Activated CD8-positive, alpha-beta memory T cell treated with anti-CD3 and anti-CD28 coated beads, Interleukin-2, amount 10 ng/mL, durations not matched to agents 7 days and 5 days (primary cell): ENCODE results near the gene ELK4. TPM values are rescaled to one million over a fixed set of nuclear protein-coding genes. Genes with fewer than 3 reads are reported as not detected.

Experiments used
- ATAC-seq: fragments of 150-1000 bp; cut with Tn5 transposase; one replicate; pipeline ENCODE4 v1.10.0; 2021; ENCODE audit warnings: moderate library complexity
- CTCF ChIA-PET: fragments of 350-600 bp; sonication (Branson Sonifier 250); formaldehyde crosslinking; loops from one replicate; lab custom pipeline; 2021; ENCODE audit warnings: antibody characterized with exemption; lab: Charles Lee
- DNase-seq: peaks from one replicate; pipeline ENCODE4 v3.0.0-alpha.2; 2020
- H3K27ac Mint-ChIP-seq: one replicate; pipeline ENCODE4 v1.8.0; 2021; ENCODE audit warnings: mild to moderate bottlenecking, mixed read lengths
- H3K27me3 Mint-ChIP-seq: one replicate; pipeline ENCODE4 v1.8.0; 2021; ENCODE audit warnings: mixed read lengths
- H3K36me3 Mint-ChIP-seq: one replicate; pipeline ENCODE4 v1.8.0; 2021; ENCODE audit warnings: mild to moderate bottlenecking, mixed read lengths
- H3K4me1 Mint-ChIP-seq: one replicate; pipeline ENCODE4 v1.8.0; 2021; ENCODE audit warnings: mixed read lengths
- H3K4me3 Mint-ChIP-seq: one replicate; pipeline ENCODE4 v1.8.0; 2021; ENCODE audit warnings: mild to moderate bottlenecking, moderate library complexity, mixed read lengths
- H3K9me3 Mint-ChIP-seq: one replicate; pipeline ENCODE4 v1.8.0; 2022; ENCODE audit warnings: low read depth, mixed read lengths
- total RNA-seq, 2 experiments: library from RNA; stranded (reverse); gene quantifications; one replicate each; pipeline ENCODE4 v1.2.3, GENCODE V29; 2021

Gene ELK4
- total RNA-seq, 2 experiments from 2014 or later = 70.9 to 79.7 TPM

DNA sequence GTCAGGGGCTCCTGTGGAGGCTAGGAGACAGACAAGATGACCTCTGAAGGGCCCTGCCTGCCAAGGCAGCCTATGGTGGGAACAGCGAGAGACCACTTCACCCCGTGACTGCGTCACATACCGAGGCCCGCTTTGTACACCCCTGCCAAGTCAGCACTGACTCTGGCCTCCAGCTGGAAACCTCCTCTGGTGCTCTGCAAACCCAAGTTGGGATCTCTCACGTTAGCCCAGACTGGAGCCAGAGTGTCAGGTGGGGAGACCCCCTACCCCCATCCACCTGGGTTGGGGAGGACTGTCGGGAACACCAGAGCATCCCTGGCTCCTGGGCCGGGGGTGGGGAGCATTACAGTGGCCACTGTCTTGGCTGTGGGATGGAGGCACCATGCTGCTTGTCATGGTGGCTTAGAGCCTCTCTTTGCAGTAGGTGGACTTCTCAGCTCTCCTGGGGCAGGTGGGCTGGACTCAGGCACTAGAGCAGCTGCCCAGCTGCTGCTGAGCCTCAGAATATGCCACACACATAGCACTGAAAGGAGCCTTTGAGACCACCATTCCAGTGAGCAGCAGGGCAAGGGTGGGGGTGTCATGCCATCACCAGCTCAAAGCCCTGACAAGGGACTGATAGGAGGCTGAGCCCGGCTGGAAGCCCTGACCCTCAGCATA, 50.4 kb downstream of the ELK4 start:
- ATAC-seq (no peak), DNase-seq (no peak)
- Mint-ChIP-seq H3K27ac (no peak overlapping the region), H3K36me3 (no peaks in the 10 kb centered on the region), H3K27me3 (peaks cover 16% of the 10 kb centered on the region), H3K9me3 (no peaks in the 10 kb centered on the region), H3K4me1 (peaks cover 16% of the 10 kb centered on the region), H3K4me3 (no peak overlapping the region)
- CTCF ChIA-PET = no interaction called here

GRCh38 chr1:205580923-205581180, 51.0 kb downstream of the ELK4 start:
- H3K9me3 Mint-ChIP-seq = no peaks in the 10 kb centered on the region
- DNase-seq = no peak
- peaks cover 16% of the 10 kb centered on the region for H3K4me1 Mint-ChIP-seq
- H3K27ac Mint-ChIP-seq = no peak overlapping the region
- no peak overlapping the region for H3K4me3 Mint-ChIP-seq
- ATAC-seq = no peak
- CTCF ChIA-PET = no interaction called here
- no peaks in the 10 kb centered on the region for H3K36me3 Mint-ChIP-seq
- H3K27me3 Mint-ChIP-seq = peaks cover 16% of the 10 kb centered on the region

GRCh38 chr1:205580140-205580922, 51.5 kb downstream of the ELK4 start:
- Mint-ChIP-seq H3K9me3 (no peaks in the 10 kb centered on the region), H3K4me3 (no peak overlapping the region), H3K4me1 (peaks cover 16% of the 10 kb centered on the region), H3K27ac (no peak overlapping the region), H3K27me3 (peaks cover 16% of the 10 kb centered on the region), H3K36me3 (no peaks in the 10 kb centered on the region)
- no peak for ATAC-seq
- CTCF ChIA-PET = interaction anchor here (1.3 kb wide), 1 partner anchor 11 kb away, joined by 4 read pairs; no protein-coding TSS in a partner anchor
- DNase-seq = no peak

- ATAC-seq (no peak), DNase-seq (no peak)
- H3K27me3 Mint-ChIP-seq = peaks cover 16% of the 10 kb centered on the region
- no peaks in the 10 kb centered on the region for H3K9me3 Mint-ChIP-seq
- CTCF ChIA-PET = interaction anchor here (1.3 kb wide), 1 partner anchor 12 kb away, joined by 4 read pairs; no protein-coding TSS in a partner anchor
- H3K27ac Mint-ChIP-seq = no peak overlapping the region
- peaks cover 16% of the 10 kb centered on the region for H3K4me1 Mint-ChIP-seq
- no peak overlapping the region for H3K4me3 Mint-ChIP-seq
- H3K36me3 Mint-ChIP-seq = no peaks in the 10 kb centered on the region
Observed at GRCh38 chr1:205579711-205580110, 52.1 kb downstream of the ELK4 start.

DNA sequence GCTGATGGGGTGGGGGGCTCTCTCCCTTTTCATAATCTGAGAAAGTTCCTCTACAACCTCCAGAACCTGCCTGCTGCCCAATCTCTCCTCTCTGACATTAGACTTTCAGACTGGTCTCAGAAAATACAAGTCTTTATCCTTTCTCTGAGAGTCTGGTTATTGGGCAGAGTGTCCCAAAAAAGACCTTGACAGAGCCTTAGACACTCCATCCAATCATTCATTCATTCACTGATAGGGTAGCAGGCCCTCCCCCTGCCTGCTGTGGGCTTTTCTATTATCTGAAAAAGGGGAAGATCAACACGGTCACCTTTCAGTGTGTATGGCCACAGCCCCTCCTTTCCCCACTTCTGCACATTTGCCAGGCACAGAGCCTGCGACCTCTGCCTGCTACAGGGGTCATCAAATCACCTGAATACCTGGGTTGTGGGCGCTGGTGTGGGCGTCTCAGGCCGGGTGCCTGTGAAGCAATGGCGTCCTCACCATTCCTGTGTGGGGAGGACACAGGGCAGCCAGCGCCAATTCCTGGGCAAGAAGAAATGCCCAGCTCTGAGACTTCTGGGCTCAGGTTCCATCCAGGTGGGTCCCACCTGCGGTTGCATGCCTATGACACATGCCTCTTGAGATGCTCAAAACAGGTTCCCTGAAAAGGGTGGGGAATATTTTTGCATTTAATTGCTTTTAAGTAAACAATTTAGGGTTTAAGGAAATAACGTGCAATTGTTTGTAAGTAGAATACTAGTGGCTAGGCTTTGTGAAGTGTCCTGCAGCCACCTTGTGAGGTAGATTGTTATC, 52.8 kb downstream of the ELK4 start:
- Mint-ChIP-seq H3K4me1 (peaks cover 16% of the 10 kb centered on the region), H3K27me3 (peaks cover 16% of the 10 kb centered on the region), H3K27ac (no peak overlapping the region), H3K9me3 (no peaks in the 10 kb centered on the region), H3K36me3 (no peaks in the 10 kb centered on the region), H3K4me3 (no peak overlapping the region)
- CTCF ChIA-PET = interaction anchor here (1.0 to 1.3 kb wide), 2 partner anchors 13 kb away, joined by 4 to 6 read pairs; no protein-coding TSS in a partner anchor
- DNase-seq (peak; percentile 30), ATAC-seq (no peak)

DNA sequence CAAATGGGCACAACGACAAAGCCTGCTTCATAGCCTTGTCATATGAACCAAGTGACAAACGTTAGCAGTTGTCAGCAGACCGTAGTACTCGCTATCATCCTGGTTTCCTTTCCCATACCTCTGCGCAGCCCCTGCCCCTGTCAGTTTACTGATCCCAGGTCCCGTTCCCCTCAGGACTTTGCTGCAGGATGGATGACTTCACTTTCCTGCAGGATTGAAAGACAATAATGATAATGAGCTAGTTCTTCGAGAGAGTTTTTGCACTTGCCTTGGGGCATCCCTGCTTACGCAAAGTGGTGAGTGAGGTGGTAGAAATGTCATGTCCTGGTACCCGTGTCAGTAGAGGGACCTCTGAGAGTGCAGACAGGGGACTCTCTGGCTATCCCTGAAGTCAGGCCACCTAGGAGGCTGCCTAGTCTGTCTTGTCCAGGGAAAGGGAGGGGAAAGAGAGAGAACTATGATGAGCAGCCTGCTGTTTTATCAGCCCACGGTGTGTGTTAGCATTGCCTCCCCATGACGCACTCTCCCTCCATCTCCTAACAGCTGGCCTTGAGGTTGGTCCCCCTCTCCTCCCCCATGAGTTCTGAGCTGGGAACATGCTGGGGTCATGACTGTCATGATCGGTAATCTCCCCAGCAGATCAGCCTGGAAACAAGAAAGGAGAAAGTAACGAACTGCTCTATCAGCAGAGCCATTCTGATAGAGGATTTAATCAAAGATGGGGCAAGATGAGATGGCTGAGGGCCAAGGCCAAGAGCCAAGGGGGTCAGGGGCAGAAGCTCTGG, 53.7 kb downstream of the ELK4 start:
- Mint-ChIP-seq H3K36me3 (no peaks in the 10 kb centered on the region), H3K9me3 (no peaks in the 10 kb centered on the region), H3K4me1 (peaks cover 12% of the 10 kb centered on the region), H3K27ac (no peak overlapping the region), H3K4me3 (no peak overlapping the region), H3K27me3 (peaks cover 16% of the 10 kb centered on the region)
- CTCF ChIA-PET = interaction anchor here (1.0 kb wide), 1 partner anchor 14 kb away, joined by 6 read pairs; no protein-coding TSS in a partner anchor
- DNase-seq (peak; percentile 28), ATAC-seq (no peak)

- Mint-ChIP-seq H3K36me3 (no peaks in the 10 kb centered on the region), H3K9me3 (no peaks in the 10 kb centered on the region), H3K4me1 (peaks cover 2% of the 10 kb centered on the region), H3K27ac (no peak overlapping the region), H3K27me3 (peaks cover 23% of the 10 kb centered on the region), H3K4me3 (no peak overlapping the region)
- CTCF ChIA-PET = no interaction called here
- ATAC-seq (no peak), DNase-seq (peak; percentile 16)
Observed at GRCh38 chr1:205576805-205577761, 54.7 kb downstream of the ELK4 start.

DNA sequence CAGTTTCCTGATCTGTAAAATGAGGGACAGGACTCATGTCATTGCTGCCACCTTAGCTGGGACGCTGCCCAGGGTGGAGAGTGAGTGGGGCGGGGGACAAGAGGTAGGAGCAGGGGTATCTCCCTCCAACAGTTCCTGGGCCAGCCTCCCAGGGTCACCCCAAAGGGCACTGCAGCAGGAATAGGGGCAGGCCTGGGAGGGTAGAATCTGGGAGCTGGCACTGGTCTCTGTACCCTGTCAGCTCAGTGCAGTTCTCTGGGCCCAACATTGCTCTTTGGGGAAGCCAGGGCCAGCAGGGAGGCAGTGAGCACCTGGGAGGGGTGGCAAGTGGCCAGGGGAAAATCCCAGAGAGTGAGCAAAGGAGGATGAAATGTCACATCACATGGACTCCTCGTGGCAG, 55.8 kb downstream of the ELK4 start:
- H3K4me1 Mint-ChIP-seq = no peaks in the 10 kb centered on the region
- H3K36me3 Mint-ChIP-seq = no peaks in the 10 kb centered on the region
- no peak overlapping the region for H3K27ac Mint-ChIP-seq
- H3K27me3 Mint-ChIP-seq = peaks cover 33% of the 10 kb centered on the region
- H3K9me3 Mint-ChIP-seq = no peaks in the 10 kb centered on the region
- DNase-seq (no peak), ATAC-seq (no peak)
- H3K4me3 Mint-ChIP-seq = no peak overlapping the region
- CTCF ChIA-PET = interaction anchor here (0.5 to 0.8 kb wide), 3 partner anchors 13 to 123 kb away, joined by 3 to 4 read pairs (median 3); no protein-coding TSS in a partner anchor

DNA sequence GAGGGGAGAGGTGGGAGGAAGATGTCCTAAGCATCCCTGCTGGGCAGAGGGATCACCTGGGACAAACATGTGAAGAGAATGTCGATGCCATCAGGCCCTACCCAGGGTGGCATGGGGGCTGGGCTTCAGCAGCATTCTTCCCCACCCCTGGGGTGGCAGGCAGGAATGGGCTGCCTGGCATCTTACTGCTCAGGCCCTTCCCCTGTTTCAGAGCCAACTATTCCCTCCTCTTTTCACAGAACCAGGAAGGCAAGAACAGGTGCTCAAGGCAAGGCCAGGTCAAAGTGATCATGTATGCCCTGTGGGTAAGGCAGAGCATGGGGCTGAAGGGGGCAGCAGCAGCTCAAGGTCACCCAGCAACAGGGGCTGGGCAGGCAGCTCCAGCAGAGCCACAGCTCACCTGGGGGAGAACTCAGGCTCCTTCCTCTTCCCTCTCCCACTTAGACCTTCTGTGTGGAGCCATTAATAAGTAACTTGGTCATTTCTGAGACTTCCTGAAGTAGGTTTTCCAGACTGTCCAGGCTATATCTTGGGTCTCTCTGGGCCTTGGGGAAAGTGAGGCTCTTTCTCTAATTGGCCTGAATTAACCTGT, 56.4 kb downstream of the ELK4 start:
- H3K27ac Mint-ChIP-seq = no peak overlapping the region
- H3K36me3 Mint-ChIP-seq = no peaks in the 10 kb centered on the region
- ATAC-seq = no peak
- H3K4me1 Mint-ChIP-seq = no peaks in the 10 kb centered on the region
- H3K4me3 Mint-ChIP-seq = no peak overlapping the region
- H3K27me3 Mint-ChIP-seq = peaks cover 39% of the 10 kb centered on the region
- no peaks in the 10 kb centered on the region for H3K9me3 Mint-ChIP-seq
- CTCF ChIA-PET = interaction anchor here (0.7 kb wide), 1 partner anchor 46 kb away, joined by 3 read pairs; no protein-coding TSS in a partner anchor
- peak; percentile 30 for DNase-seq

- Mint-ChIP-seq H3K9me3 (no peaks in the 10 kb centered on the region), H3K27me3 (peaks cover 51% of the 10 kb centered on the region), H3K4me3 (no peak overlapping the region), H3K4me1 (peaks cover 4% of the 10 kb centered on the region), H3K36me3 (no peaks in the 10 kb centered on the region), H3K27ac (no peak overlapping the region)
- peak; percentile 7 for DNase-seq
- CTCF ChIA-PET = interaction anchor here (1.0 to 2.4 kb wide), 4 partner anchors 19 to 176 kb away, joined by 3 to 6 read pairs (median 3); no protein-coding TSS in a partner anchor
- ATAC-seq = no peak
Observed at GRCh38 chr1:205572421-205572820, 59.4 kb downstream of the ELK4 start.

- DNase-seq (peak; percentile 15), ATAC-seq (no peak)
- H3K4me1 Mint-ChIP-seq = peaks cover 4% of the 10 kb centered on the region
- H3K4me3 Mint-ChIP-seq = no peak overlapping the region
- H3K27ac Mint-ChIP-seq = no peak overlapping the region
- CTCF ChIA-PET = interaction anchor here (1.0 to 4.7 kb wide), 6 partner anchors 20 to 175 kb away, joined by 3 to 24 read pairs (median 3); no protein-coding TSS in a partner anchor
- H3K36me3 Mint-ChIP-seq = no peaks in the 10 kb centered on the region
- H3K27me3 Mint-ChIP-seq = peaks cover 53% of the 10 kb centered on the region
- no peaks in the 10 kb centered on the region for H3K9me3 Mint-ChIP-seq
Observed at GRCh38 chr1:205571747-205572146, 60.1 kb downstream of the ELK4 start.
